ENCODE data around the gene SIRPA. TPM values are rescaled to one million over a fixed set of nuclear protein-coding genes. Genes with fewer than 3 reads are reported as not detected.

The SIRPA gene
- total and polyA plus RNA-seq, 2 donors (not counting 1 experiment from before 2014, with no cell fraction given): 25.1 to 26.6 TPM

DNA sequence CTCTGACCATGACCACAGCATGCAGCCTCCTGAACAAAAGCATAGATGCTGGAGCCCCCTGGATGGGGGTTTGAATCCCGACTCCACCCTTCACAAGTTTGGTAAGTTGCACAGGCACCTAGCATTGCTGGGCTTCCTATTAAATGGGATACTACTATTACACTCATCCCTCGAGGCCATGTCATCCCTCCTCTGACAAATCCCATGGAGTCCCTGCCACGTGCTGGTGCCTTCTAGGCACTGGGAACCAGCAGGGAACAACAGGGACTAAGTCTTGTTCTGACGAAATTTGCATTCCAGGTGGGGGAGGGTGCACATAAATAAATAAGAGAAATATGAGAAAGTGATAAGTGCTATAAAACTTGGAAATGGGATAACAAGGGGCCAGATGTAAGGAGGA is 15.3 kb upstream of the SIRPA start:
- Histone ChIP-seq H3K79me2 (ENCODE audit: control insufficient read depth, insufficient read depth, low read length) (no peaks in the 10 kb centered on the region), H3K4me1 (ENCODE audit: control insufficient read depth, extremely low read depth, insufficient read depth, low read length) (no peaks in the 10 kb centered on the region), H4K20me1 (ENCODE audit: control insufficient read depth, extremely low read depth, insufficient read depth, low read length) (no peaks in the 10 kb centered on the region), H3K36me3 (ENCODE audit: control insufficient read depth, insufficient read depth, low read length) (no peaks in the 10 kb centered on the region), H3K9ac (ENCODE audit: insufficient read depth, low read length) (no peak overlapping the region), H3K27me3 (ENCODE audit: control insufficient read depth, insufficient read depth, low read length) (peaks cover 21% of the 10 kb centered on the region), H3K27ac (ENCODE audit: insufficient read depth, low read length) (no peak overlapping the region), H3K4me3 (replicated peaks in 1 of 4; ENCODE audit: control extremely low read depth in 1 of 4, insufficient read depth in 1 of 4, low read depth in 3 of 4, low read length in 4 of 4) (no peak overlapping the region), H2AFZ (ENCODE audit: low read length) (no peak overlapping the region), H3K9me3 (ENCODE audit: control insufficient read depth, insufficient read depth, low read depth, low read length) (no peaks in the 10 kb centered on the region), H3K4me2 (ENCODE audit: extremely low read depth, insufficient read depth, low read length) (no peak overlapping the region)
- DNase-seq (ENCODE audit: low read depth in 2 of 2): no peak
- TF ChIP-seq, protein P1, sequence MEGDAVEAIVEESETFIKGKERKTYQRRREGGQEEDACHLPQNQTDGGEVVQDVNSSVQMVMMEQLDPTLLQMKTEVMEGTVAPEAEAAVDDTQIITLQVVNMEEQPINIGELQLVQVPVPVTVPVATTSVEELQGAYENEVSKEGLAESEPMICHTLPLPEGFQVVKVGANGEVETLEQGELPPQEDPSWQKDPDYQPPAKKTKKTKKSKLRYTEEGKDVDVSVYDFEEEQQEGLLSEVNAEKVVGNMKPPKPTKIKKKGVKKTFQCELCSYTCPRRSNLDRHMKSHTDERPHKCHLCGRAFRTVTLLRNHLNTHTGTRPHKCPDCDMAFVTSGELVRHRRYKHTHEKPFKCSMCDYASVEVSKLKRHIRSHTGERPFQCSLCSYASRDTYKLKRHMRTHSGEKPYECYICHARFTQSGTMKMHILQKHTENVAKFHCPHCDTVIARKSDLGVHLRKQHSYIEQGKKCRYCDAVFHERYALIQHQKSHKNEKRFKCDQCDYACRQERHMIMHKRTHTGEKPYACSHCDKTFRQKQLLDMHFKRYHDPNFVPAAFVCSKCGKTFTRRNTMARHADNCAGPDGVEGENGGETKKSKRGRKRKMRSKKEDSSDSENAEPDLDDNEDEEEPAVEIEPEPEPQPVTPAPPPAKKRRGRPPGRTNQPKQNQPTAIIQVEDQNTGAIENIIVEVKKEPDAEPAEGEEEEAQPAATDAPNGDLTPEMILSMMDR (conservative IDR thresholded peaks at IDR 0.05 in 1 of 2, IDR thresholded peaks at IDR 0.05 in 1 of 2; ENCODE audit: low read depth in 1 of 2, low read length in 2 of 2): no peak
- TF ChIP-seq EZH2 (IDR thresholded peaks at IDR 0.05; ENCODE audit: low read length, missing control alignments): no peak

DNA sequence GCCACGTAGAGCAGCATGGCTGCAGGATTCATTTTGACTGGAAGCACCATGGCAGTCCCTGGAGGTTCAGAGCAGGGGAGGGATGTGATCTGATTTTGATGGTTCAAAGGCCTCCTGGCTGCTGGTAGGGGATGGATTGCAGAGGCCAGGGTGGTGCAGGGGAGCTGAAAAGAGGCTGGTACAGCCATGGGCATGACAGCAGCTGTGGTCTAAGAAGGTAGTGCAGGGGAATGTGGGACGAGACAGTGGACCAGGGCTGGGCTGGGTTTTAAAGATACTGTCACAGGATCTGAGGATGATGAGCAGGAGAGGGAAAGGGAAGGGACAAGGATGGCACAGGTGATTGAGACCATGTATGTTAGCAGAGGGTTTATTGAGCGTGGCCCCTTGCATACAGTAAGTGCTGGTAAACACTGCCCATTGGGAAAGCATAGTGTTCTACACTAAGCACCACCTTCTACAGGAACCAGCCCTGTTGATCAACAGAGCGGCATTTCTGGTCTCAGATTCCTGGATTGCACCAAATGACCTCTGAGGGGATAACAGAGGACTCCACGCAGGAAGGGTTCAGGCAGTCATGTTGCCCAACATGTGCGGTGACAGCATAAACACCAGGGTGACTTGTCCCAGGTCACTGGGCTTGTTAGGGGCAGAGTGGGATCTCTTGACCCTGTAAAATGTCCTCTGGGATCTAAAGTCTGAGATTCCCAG is 14.5 kb upstream of the SIRPA start:
- H3K9ac ChIP-seq (ENCODE audit: insufficient read depth, low read length): no peak overlapping the region
- DNase-seq (ENCODE audit: low read depth in 2 of 2): no peak
- TF ChIP-seq EZH2 (IDR thresholded peaks at IDR 0.05; ENCODE audit: low read length, missing control alignments): no peak
- TF ChIP-seq, protein P1 (conservative IDR thresholded peaks at IDR 0.05 in 1 of 2, IDR thresholded peaks at IDR 0.05 in 1 of 2; ENCODE audit: low read depth in 1 of 2, low read length in 2 of 2): no peak
- peaks cover 21% of the 10 kb centered on the region for H3K27me3 ChIP-seq (ENCODE audit: control insufficient read depth, insufficient read depth, low read length)
- no peaks in the 10 kb centered on the region for H3K79me2 ChIP-seq (ENCODE audit: control insufficient read depth, insufficient read depth, low read length)
- no peaks in the 10 kb centered on the region for H4K20me1 ChIP-seq (ENCODE audit: control insufficient read depth, extremely low read depth, insufficient read depth, low read length)
- H3K4me3 ChIP-seq (replicated peaks in 1 of 4; ENCODE audit: control extremely low read depth in 1 of 4, insufficient read depth in 1 of 4, low read depth in 3 of 4, low read length in 4 of 4): no peak overlapping the region
- no peaks in the 10 kb centered on the region for H3K4me1 ChIP-seq (ENCODE audit: control insufficient read depth, extremely low read depth, insufficient read depth, low read length)
- H3K27ac ChIP-seq (ENCODE audit: insufficient read depth, low read length): no peak overlapping the region
- no peaks in the 10 kb centered on the region for H3K36me3 ChIP-seq (ENCODE audit: control insufficient read depth, insufficient read depth, low read length)
- no peaks in the 10 kb centered on the region for H3K9me3 ChIP-seq (ENCODE audit: control insufficient read depth, insufficient read depth, low read depth, low read length)
- H2AFZ ChIP-seq (ENCODE audit: low read length): no peak overlapping the region
- H3K4me2 ChIP-seq (ENCODE audit: extremely low read depth, insufficient read depth, low read length): no peak overlapping the region

DNA sequence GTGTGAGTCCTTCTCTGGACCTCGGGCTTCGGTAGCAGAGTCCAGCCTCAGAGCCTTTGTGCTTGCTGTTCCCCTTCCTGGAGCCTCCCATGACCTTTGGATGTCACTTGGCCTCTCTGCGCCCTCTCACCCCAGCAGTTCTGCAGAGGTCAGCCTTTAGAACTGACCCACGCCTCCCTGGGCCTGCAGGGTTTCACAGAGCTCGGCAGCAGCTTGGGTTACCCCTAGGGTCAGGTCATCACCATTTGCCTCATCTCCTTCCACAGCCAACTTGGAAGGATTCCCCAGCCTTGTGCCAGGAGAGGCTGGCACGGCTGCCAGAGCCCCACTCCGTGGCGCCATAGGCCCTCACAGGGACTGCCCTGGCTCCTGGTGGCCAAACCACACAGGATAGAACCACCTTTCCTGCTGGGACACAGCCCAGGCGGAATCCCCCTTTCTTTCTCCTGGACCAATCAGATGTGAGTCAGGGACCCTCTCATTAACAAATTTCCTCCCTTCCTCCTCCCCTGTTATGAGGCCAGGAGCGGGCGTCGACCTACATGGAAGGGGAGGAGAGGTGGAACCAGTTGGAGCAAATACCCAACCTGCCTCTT is 13.9 kb upstream of the SIRPA start:
- H3K4me2 ChIP-seq (ENCODE audit: extremely low read depth, insufficient read depth, low read length): no peak overlapping the region
- no peak overlapping the region for H3K27ac ChIP-seq (ENCODE audit: insufficient read depth, low read length)
- H3K9ac ChIP-seq (ENCODE audit: insufficient read depth, low read length): no peak overlapping the region
- H3K36me3 ChIP-seq (ENCODE audit: control insufficient read depth, insufficient read depth, low read length): no peaks in the 10 kb centered on the region
- H3K4me3 ChIP-seq (replicated peaks in 1 of 4; ENCODE audit: control extremely low read depth in 1 of 4, insufficient read depth in 1 of 4, low read depth in 3 of 4, low read length in 4 of 4): no peak overlapping the region
- H3K27me3 ChIP-seq (ENCODE audit: control insufficient read depth, insufficient read depth, low read length): peaks cover 21% of the 10 kb centered on the region
- TF ChIP-seq, protein P1 (conservative IDR thresholded peaks at IDR 0.05 in 1 of 2, IDR thresholded peaks at IDR 0.05 in 1 of 2; ENCODE audit: low read depth in 1 of 2, low read length in 2 of 2): no peak
- no peak for TF ChIP-seq EZH2 (IDR thresholded peaks at IDR 0.05; ENCODE audit: low read length, missing control alignments)
- H2AFZ ChIP-seq (ENCODE audit: low read length): no peak overlapping the region
- H3K9me3 ChIP-seq (ENCODE audit: control insufficient read depth, insufficient read depth, low read depth, low read length): no peaks in the 10 kb centered on the region
- no peak for DNase-seq (ENCODE audit: low read depth in 2 of 2)
- no peaks in the 10 kb centered on the region for H3K79me2 ChIP-seq (ENCODE audit: control insufficient read depth, insufficient read depth, low read length)
- H4K20me1 ChIP-seq (ENCODE audit: control insufficient read depth, extremely low read depth, insufficient read depth, low read length): no peaks in the 10 kb centered on the region
- no peaks in the 10 kb centered on the region for H3K4me1 ChIP-seq (ENCODE audit: control insufficient read depth, extremely low read depth, insufficient read depth, low read length)

All from fibroblast of lung (primary cell).